ENCODE data around the gene PLPPR1.
"Not testable (repeated sequence)": the region's sequence is repeated elsewhere in the genome, so short reads cannot be mapped to it uniquely, and the experiment has no call there.

The PLPPR1 gene

DNA sequence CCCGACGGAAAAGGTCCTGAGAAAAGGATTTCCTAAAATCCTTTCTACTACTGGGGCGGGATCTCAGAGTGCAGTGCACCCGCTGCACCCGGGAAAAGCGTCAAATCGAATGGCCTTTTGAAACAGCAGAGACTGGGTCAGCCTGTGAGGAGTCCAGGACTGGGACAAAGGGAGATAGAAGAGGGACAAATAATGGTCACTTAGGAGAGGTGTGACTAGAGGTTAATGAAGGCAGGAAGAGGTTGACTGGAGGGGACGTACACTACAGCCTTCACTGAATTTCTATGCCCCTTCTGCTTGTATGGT, 1.5 kb downstream of the PLPPR1 start:
- Mint-ChIP-seq H3K27ac (no peak overlapping the region), H3K9me3 (no peaks in the 10 kb centered on the region)

GRCh38 chr9:101032426-101032825, 3.9 kb downstream of the PLPPR1 start:
- Mint-ChIP-seq H3K27ac (no peak overlapping the region), H3K9me3 (no peaks in the 10 kb centered on the region), H3K4me1 (ENCODE audit: low read depth) (no peaks in the 10 kb centered on the region), H3K36me3 (ENCODE audit: low read depth) (no peaks in the 10 kb centered on the region), H3K27me3 (peaks cover 40% of the 10 kb centered on the region), H3K4me3 (no peak overlapping the region)
- no peak for DNase-seq

More for the DNA sequence above, 1.5 kb downstream of the PLPPR1 start:
- no peak for DNase-seq
- no peak overlapping the region for H3K4me3 Mint-ChIP-seq
- no peaks in the 10 kb centered on the region for H3K4me1 Mint-ChIP-seq (ENCODE audit: low read depth)
- peaks cover 53% of the 10 kb centered on the region for H3K27me3 Mint-ChIP-seq
- H3K36me3 Mint-ChIP-seq (ENCODE audit: low read depth), result no peaks in the 10 kb centered on the region

DNA sequence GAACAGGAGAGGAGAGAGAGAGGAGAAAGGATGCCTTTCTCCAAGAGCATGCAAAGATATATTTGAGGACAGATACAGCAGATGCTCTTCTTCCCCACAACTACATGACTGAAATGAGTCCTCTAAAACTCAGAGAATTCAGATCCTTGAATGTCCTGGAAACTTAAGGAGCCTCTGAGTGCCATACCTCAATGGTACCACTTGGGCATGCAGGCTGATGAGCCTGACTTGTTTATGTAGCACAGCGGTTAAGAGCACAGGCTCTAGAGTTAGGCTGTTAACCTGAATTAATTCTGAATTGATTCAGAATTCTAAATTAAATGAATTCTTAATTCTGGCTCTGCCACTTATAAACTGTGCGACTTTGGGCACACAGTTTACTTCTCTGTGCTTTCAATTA, 5.7 kb downstream of the PLPPR1 start:
- H3K27ac Mint-ChIP-seq, result no peak overlapping the region
- no peaks in the 10 kb centered on the region for H3K4me1 Mint-ChIP-seq (ENCODE audit: low read depth)
- H3K27me3 Mint-ChIP-seq, result peaks cover 28% of the 10 kb centered on the region
- H3K36me3 Mint-ChIP-seq (ENCODE audit: low read depth), result no peaks in the 10 kb centered on the region
- H3K4me3 Mint-ChIP-seq, result no peak overlapping the region
- DNase-seq, result no peak
- no peaks in the 10 kb centered on the region for H3K9me3 Mint-ChIP-seq

- Mint-ChIP-seq H3K36me3 (ENCODE audit: low read depth) (no peaks in the 10 kb centered on the region), H3K4me3 (no peak overlapping the region), H3K4me1 (ENCODE audit: low read depth) (no peaks in the 10 kb centered on the region), H3K27me3 (peaks cover 20% of the 10 kb centered on the region), H3K27ac (no peak overlapping the region), H3K9me3 (no peaks in the 10 kb centered on the region)
- DNase-seq, result no peak
Measured at GRCh38 chr9:101035098-101035497, 6.6 kb downstream of the PLPPR1 start.

- no peaks in the 10 kb centered on the region for H3K36me3 Mint-ChIP-seq (ENCODE audit: low read depth)
- H3K27me3 Mint-ChIP-seq, result peaks cover 3% of the 10 kb centered on the region
- H3K9me3 Mint-ChIP-seq, result no peaks in the 10 kb centered on the region
- DNase-seq, result no peak
- H3K4me3 Mint-ChIP-seq, result no peak overlapping the region
- H3K4me1 Mint-ChIP-seq (ENCODE audit: low read depth), result no peaks in the 10 kb centered on the region
- no peak overlapping the region for H3K27ac Mint-ChIP-seq
Measured at GRCh38 chr9:101037430-101037829, 8.9 kb downstream of the PLPPR1 start.

DNA sequence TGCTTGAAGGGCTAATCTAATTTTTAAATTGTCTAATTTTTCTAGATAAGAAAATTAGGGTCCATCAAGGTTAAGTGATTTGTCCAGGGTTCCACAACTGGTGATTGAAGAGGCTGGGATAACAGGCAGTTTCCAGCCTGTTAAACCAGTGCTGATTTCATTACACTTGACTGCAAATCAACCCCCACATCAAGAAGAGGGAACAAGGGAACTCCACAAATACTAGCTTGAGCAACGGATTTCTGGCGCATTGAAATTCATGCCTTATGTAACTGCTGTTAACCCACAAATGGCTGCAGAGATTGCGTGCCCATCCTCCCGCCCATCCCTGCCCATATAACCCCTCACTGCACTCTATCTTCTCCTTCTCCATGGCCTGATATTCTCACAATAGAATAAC, 10.0 kb downstream of the PLPPR1 start:
- DNase-seq, result no peak
- H3K9me3 Mint-ChIP-seq, result peaks cover 2% of the 10 kb centered on the region
- peaks cover 3% of the 10 kb centered on the region for H3K27me3 Mint-ChIP-seq
- H3K4me3 Mint-ChIP-seq, result no peak overlapping the region
- no peaks in the 10 kb centered on the region for H3K4me1 Mint-ChIP-seq (ENCODE audit: low read depth)
- H3K27ac Mint-ChIP-seq, result no peak overlapping the region
- H3K36me3 Mint-ChIP-seq (ENCODE audit: low read depth), result no peaks in the 10 kb centered on the region

DNA sequence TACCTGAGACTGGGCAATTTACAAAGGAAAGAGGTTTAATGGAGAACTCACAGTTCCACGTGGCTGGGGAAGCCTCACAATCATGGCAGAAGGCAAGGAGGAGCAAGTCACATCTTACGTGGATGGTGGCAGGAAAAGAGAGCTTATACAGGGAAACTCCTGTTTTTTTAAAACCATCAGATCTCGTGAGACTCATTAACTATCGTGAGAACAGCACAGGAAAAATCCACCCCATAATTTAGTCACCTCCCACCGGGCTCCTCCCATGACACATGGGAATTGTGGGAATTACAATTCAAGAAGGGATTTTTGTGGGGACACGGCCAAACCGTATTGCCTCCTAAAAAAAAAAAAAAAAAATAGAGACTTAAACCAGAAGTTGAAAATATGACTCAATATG, 11.1 kb downstream of the PLPPR1 start:
- H3K9me3 Mint-ChIP-seq; DNase-seq; H3K4me1 Mint-ChIP-seq (ENCODE audit: low read depth); H3K27me3 Mint-ChIP-seq; H3K27ac Mint-ChIP-seq; H3K36me3 Mint-ChIP-seq (ENCODE audit: low read depth); H3K4me3 Mint-ChIP-seq: not testable (repeated sequence)

GRCh38 chr9:101047848-101048397, 19.4 kb downstream of the PLPPR1 start:
- H3K36me3 Mint-ChIP-seq (ENCODE audit: low read depth), result no peaks in the 10 kb centered on the region

DNA sequence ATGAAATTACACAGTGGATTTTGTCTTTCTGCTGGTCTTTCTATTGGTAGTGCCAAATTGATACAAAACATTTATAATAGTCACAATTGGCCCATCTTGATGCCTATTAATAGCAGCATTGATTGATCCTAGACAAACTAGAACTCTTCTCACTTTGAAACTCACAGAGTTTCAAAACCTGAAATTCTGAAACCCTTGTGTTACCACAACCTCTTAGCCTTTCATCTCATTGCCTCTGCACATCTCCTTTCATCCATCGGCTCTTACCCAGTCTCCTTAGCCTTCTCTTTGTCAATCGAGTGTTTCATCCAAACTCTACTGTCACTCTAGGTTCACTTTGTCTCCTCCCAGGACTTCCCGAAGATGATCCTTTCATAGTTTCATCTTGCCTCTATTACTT, 22.1 kb downstream of the PLPPR1 start:
- Mint-ChIP-seq H3K27ac (no peak overlapping the region), H3K4me1 (ENCODE audit: low read depth) (no peaks in the 10 kb centered on the region), H3K9me3 (no peaks in the 10 kb centered on the region), H3K4me3 (no peak overlapping the region), H3K36me3 (ENCODE audit: low read depth) (no peaks in the 10 kb centered on the region), H3K27me3 (peaks cover 4% of the 10 kb centered on the region)
- DNase-seq, result no peak

More at GRCh38 chr9:101047848-101048397, 19.4 kb downstream of the PLPPR1 start:
- no peak for DNase-seq
- Mint-ChIP-seq H3K27me3 (peaks cover 4% of the 10 kb centered on the region), H3K4me3 (no peak overlapping the region), H3K27ac (no peak overlapping the region), H3K4me1 (ENCODE audit: low read depth) (no peaks in the 10 kb centered on the region), H3K9me3 (peaks cover 2% of the 10 kb centered on the region)

DNA sequence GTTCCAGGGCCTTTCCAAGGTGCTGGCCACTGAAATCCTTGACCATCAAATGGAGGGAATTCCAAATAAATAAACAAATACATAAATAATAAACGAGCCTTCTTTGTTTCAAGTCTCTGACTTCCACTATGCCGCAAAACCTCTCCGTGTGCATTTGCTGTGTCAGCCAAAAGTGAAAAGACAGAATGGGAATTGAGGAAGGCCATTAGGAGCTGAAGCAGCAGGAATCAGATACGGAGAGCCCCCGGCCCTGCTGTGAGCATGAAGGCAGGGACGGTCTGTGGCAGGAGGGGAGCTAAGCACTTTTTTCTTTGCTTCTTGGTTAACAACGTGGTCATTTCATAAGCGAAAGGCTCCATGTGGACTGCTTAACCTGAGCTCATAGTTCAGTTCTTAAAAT, 26.1 kb downstream of the PLPPR1 start:
- Mint-ChIP-seq H3K4me3 (no peak overlapping the region), H3K4me1 (ENCODE audit: low read depth) (no peaks in the 10 kb centered on the region), H3K27ac (no peak overlapping the region), H3K27me3 (peaks cover 5% of the 10 kb centered on the region), H3K9me3 (no peaks in the 10 kb centered on the region), H3K36me3 (ENCODE audit: low read depth) (no peaks in the 10 kb centered on the region)
- no peak for DNase-seq

- no peaks in the 10 kb centered on the region for H3K36me3 Mint-ChIP-seq (ENCODE audit: low read depth)
Measured at GRCh38 chr9:101055516-101055915, 27.0 kb downstream of the PLPPR1 start.

DNA sequence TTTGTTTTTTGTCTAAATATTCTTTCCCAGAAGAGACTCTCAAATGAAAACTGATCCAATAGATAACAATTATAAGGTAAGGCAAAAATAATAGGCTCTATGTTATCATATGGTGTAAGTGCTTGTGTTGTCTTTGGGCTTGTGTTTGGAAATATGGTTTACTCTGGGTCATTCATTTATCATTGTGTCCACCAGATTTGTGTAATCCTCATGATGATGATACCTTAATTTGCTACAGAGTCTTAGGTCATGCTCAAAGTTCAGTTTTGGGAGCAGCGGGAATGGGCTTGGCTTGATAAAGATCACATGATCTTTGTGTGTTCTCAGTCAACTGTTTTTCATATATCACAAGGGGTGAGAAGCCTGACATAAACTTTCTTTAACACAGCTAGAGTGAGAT, 34.2 kb downstream of the PLPPR1 start:
- no peaks in the 10 kb centered on the region for H3K4me1 Mint-ChIP-seq (ENCODE audit: low read depth)
- H3K4me3 Mint-ChIP-seq, result no peak overlapping the region
- H3K9me3 Mint-ChIP-seq, result no peaks in the 10 kb centered on the region

More at GRCh38 chr9:101055516-101055915, 27.0 kb downstream of the PLPPR1 start:
- no peaks in the 10 kb centered on the region for H3K4me1 Mint-ChIP-seq (ENCODE audit: low read depth)
- H3K9me3 Mint-ChIP-seq, result no peaks in the 10 kb centered on the region
- H3K4me3 Mint-ChIP-seq, result no peak overlapping the region
- DNase-seq, result no peak
- H3K27ac Mint-ChIP-seq, result no peak overlapping the region
- H3K27me3 Mint-ChIP-seq, result peaks cover 5% of the 10 kb centered on the region

GRCh38 chr9:101063192-101063591, 34.7 kb downstream of the PLPPR1 start:
- H3K36me3 Mint-ChIP-seq (ENCODE audit: low read depth), result no peaks in the 10 kb centered on the region
- H3K27me3 Mint-ChIP-seq, result no peaks in the 10 kb centered on the region
- H3K4me3 Mint-ChIP-seq, result no peak overlapping the region
- no peaks in the 10 kb centered on the region for H3K9me3 Mint-ChIP-seq
- no peak for DNase-seq
- H3K4me1 Mint-ChIP-seq (ENCODE audit: low read depth), result no peaks in the 10 kb centered on the region
- H3K27ac Mint-ChIP-seq, result no peak overlapping the region

More for the DNA sequence above, 34.2 kb downstream of the PLPPR1 start:
- H3K36me3 Mint-ChIP-seq (ENCODE audit: low read depth), result no peaks in the 10 kb centered on the region
- DNase-seq, result no peak
- no peaks in the 10 kb centered on the region for H3K27me3 Mint-ChIP-seq
- H3K27ac Mint-ChIP-seq, result no peak overlapping the region

DNA sequence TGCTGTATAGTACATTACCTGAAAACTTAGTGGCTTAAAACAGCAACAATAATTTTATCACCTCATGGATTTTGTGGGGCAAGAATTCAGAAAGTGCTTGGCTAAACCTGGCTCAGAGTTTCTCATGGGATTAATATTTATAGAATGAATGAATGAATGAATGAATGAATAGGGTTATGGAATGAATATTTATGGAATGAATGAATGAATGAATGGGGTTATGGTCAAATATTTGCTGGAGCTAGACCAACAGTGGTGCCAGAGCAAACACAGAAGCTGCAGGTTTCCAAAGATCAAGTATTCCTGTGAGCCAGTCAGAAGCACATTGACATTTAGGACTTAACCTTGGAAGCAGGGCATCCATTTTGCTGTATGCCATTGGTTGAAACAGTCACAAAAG, 35.7 kb downstream of the PLPPR1 start:
- DNase-seq, result no peak
- no peak overlapping the region for H3K4me3 Mint-ChIP-seq
- H3K27me3 Mint-ChIP-seq, result no peaks in the 10 kb centered on the region
- H3K27ac Mint-ChIP-seq, result no peak overlapping the region
- no peaks in the 10 kb centered on the region for H3K36me3 Mint-ChIP-seq (ENCODE audit: low read depth)
- H3K4me1 Mint-ChIP-seq (ENCODE audit: low read depth), result no peaks in the 10 kb centered on the region
- H3K9me3 Mint-ChIP-seq, result no peaks in the 10 kb centered on the region

DNA sequence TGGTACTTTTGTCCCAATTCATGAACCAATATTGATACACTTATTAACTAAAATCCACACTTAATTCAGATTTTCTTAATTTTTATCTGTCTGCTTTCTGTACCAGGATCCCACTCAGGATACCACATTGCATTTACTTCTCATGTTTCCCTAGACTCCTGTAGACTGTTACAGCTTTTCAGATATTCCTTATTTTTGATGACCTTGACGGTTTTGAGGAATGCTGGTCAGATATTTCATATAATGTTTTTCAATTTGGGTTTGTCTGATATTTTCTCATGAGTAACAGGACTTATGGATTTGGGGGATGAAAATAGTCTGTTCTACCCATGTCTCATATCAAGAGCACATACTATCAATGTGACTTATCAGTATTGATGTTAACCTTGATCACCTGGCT, 37.4 kb downstream of the PLPPR1 start:
- Mint-ChIP-seq H3K27me3 (no peaks in the 10 kb centered on the region), H3K27ac (no peak overlapping the region), H3K9me3 (no peaks in the 10 kb centered on the region), H3K4me1 (ENCODE audit: low read depth) (no peaks in the 10 kb centered on the region), H3K36me3 (ENCODE audit: low read depth) (no peaks in the 10 kb centered on the region), H3K4me3 (no peak overlapping the region)
- no peak for DNase-seq

- Mint-ChIP-seq H3K4me1 (ENCODE audit: low read depth) (no peaks in the 10 kb centered on the region), H3K36me3 (ENCODE audit: low read depth) (no peaks in the 10 kb centered on the region), H3K4me3 (no peak overlapping the region), H3K27me3 (no peaks in the 10 kb centered on the region), H3K9me3 (no peaks in the 10 kb centered on the region), H3K27ac (no peak overlapping the region)
- DNase-seq, result no peak
Measured at GRCh38 chr9:101068696-101069095, 40.2 kb downstream of the PLPPR1 start.
